ENCODE measurements around the gene FAR2. TPM values are rescaled to one million over a fixed set of nuclear protein-coding genes. Genes with fewer than 3 reads are reported as not detected.

Gene FAR2
- total RNA-seq, 1 donor from 2014 or later = 6.9 TPM

DNA sequence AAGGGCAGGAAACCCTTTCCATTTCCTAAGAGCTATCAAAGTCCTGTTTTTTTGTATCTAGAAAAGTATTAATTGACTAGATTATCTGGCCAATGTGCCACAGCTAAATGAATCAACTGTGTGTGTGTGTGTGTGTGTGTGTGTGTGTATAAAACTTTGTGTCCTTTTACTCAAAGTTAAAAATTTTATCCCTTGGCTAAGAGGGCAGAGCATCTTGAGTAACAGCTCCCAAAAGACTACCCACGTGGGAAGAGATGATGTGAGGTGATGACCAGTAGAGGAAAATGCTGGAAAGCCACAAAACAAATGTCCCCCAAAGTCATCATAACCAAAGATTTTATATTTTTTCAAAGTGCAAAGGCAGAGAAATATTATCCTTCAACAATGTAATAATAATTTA, 90.3 kb downstream of the FAR2 start:
- no peaks in the 10 kb centered on the region for H3K27me3 Mint-ChIP-seq (ENCODE audit: unreplicated experiment)
- H3K4me1 Mint-ChIP-seq (ENCODE audit: low read depth, unreplicated experiment) = peaks cover 17% of the 10 kb centered on the region
- H3K9me3 Mint-ChIP-seq (ENCODE audit: unreplicated experiment) = no peaks in the 10 kb centered on the region
- H3K4me3 Mint-ChIP-seq (ENCODE audit: unreplicated experiment) = no peak overlapping the region
- no peaks in the 10 kb centered on the region for H3K36me3 Mint-ChIP-seq (ENCODE audit: unreplicated experiment)
- TF ChIP-seq, protein P1, sequence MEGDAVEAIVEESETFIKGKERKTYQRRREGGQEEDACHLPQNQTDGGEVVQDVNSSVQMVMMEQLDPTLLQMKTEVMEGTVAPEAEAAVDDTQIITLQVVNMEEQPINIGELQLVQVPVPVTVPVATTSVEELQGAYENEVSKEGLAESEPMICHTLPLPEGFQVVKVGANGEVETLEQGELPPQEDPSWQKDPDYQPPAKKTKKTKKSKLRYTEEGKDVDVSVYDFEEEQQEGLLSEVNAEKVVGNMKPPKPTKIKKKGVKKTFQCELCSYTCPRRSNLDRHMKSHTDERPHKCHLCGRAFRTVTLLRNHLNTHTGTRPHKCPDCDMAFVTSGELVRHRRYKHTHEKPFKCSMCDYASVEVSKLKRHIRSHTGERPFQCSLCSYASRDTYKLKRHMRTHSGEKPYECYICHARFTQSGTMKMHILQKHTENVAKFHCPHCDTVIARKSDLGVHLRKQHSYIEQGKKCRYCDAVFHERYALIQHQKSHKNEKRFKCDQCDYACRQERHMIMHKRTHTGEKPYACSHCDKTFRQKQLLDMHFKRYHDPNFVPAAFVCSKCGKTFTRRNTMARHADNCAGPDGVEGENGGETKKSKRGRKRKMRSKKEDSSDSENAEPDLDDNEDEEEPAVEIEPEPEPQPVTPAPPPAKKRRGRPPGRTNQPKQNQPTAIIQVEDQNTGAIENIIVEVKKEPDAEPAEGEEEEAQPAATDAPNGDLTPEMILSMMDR (IDR thresholded peaks at IDR 0.05; ENCODE audit: partially characterized antibody, unreplicated experiment) = no peak
- no peak overlapping the region for H3K27ac Mint-ChIP-seq (ENCODE audit: unreplicated experiment)
- no peak for DNase-seq

DNA sequence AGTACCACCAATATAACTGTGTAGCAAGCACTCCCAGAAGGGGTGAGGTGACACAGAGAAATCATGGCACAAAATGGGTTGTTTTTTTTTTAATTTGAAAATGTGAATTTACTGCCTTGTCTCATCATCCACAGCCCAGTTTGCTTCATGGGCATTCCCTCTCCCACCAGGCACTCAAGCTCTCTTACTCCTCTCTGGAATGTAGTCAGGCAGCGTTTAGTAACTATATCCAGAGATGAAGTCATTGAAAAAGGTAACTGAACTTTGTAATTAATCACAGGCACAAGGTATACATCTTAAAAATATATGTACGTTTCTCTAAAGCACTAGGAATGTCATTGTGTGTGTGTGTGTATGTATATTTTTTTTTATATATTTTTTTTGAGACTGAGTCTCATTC, 91.4 kb downstream of the FAR2 start:
- Mint-ChIP-seq H3K36me3 (ENCODE audit: unreplicated experiment) (no peaks in the 10 kb centered on the region), H3K9me3 (ENCODE audit: unreplicated experiment) (no peaks in the 10 kb centered on the region), H3K4me1 (ENCODE audit: low read depth, unreplicated experiment) (peaks cover 20% of the 10 kb centered on the region), H3K27ac (ENCODE audit: unreplicated experiment) (no peak overlapping the region), H3K4me3 (ENCODE audit: unreplicated experiment) (no peak overlapping the region), H3K27me3 (ENCODE audit: unreplicated experiment) (no peaks in the 10 kb centered on the region)
- no peak for DNase-seq
- TF ChIP-seq, protein P1 (IDR thresholded peaks at IDR 0.05; ENCODE audit: partially characterized antibody, unreplicated experiment) = no peak

DNA sequence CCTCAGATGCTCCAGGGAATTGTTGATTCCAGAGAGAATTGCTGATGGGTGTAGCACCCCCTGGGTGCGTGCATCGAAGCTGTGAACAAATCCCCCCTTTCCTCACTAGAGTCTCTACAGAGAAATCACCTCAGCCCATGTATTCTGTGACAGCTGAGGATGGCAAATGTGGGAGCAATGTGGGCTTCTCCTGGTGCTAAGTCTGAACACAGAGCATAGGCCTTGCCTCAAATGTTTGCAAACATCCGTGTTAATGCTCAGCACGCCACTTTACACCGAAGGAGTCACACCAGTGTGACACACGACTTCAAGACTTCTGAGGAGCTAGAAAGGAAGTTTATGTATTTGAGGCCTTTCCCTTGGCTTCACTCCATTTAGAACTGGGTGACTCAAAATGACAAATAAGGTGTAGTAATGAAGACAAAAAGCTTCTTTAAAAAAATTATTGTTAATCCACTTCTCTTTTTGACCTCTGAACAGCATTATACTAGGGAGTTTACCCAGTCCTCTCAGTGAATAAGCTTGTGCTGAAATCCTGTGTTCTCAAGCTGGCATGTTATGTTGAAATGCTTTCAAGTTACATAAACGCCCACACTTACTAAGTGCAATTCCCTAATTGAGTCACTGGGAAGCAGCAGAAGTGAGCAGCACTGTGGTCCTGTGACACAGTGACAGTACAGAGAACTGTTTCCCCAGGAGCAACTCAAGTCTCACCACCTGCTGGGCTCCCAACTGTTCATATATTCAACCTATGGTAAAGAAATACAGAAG, 92.9 kb downstream of the FAR2 start:
- Mint-ChIP-seq H3K36me3 (ENCODE audit: unreplicated experiment) (no peaks in the 10 kb centered on the region), H3K27me3 (ENCODE audit: unreplicated experiment) (no peaks in the 10 kb centered on the region), H3K4me3 (ENCODE audit: unreplicated experiment) (no peak overlapping the region), H3K27ac (ENCODE audit: unreplicated experiment) (peak overlapping the region; percentile 1), H3K4me1 (ENCODE audit: low read depth, unreplicated experiment) (peaks cover 20% of the 10 kb centered on the region), H3K9me3 (ENCODE audit: unreplicated experiment) (peaks cover 2% of the 10 kb centered on the region)
- DNase-seq = no peak
- TF ChIP-seq, protein P1 (IDR thresholded peaks at IDR 0.05; ENCODE audit: partially characterized antibody, unreplicated experiment) = no peak

DNA sequence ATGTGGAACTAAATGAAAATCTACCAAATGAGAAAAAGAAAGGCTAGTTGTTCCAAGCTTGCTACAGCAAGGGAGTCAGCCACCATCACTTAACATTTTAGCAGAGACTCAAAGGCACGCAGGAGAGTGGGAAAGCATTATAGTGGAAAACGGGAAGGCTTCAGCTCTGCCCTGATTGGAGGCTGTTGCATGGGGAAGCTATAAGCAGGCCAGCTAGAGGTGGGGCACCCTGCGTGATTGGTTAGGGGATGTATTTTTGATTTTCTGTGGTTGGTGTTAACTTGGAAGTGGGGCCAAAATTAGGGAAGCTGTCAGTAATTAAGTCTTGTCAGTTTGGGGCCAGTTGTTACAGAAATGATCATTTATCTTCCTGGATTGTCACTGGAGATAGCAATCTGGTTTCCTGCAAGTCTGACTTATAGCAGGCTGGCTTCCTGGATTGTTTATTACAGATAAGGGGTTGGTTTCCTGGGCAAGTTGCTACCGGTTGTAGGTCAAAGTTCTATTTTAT, 93.9 kb downstream of the FAR2 start:
- no peaks in the 10 kb centered on the region for H3K27me3 Mint-ChIP-seq (ENCODE audit: unreplicated experiment)
- TF ChIP-seq, protein P1 (IDR thresholded peaks at IDR 0.05; ENCODE audit: partially characterized antibody, unreplicated experiment) = no peak
- no peaks in the 10 kb centered on the region for H3K36me3 Mint-ChIP-seq (ENCODE audit: unreplicated experiment)
- peaks cover 20% of the 10 kb centered on the region for H3K4me1 Mint-ChIP-seq (ENCODE audit: low read depth, unreplicated experiment)
- no peak overlapping the region for H3K4me3 Mint-ChIP-seq (ENCODE audit: unreplicated experiment)
- H3K9me3 Mint-ChIP-seq (ENCODE audit: unreplicated experiment) = peaks cover 2% of the 10 kb centered on the region
- DNase-seq = no peak
- H3K27ac Mint-ChIP-seq (ENCODE audit: unreplicated experiment) = no peak overlapping the region

DNA sequence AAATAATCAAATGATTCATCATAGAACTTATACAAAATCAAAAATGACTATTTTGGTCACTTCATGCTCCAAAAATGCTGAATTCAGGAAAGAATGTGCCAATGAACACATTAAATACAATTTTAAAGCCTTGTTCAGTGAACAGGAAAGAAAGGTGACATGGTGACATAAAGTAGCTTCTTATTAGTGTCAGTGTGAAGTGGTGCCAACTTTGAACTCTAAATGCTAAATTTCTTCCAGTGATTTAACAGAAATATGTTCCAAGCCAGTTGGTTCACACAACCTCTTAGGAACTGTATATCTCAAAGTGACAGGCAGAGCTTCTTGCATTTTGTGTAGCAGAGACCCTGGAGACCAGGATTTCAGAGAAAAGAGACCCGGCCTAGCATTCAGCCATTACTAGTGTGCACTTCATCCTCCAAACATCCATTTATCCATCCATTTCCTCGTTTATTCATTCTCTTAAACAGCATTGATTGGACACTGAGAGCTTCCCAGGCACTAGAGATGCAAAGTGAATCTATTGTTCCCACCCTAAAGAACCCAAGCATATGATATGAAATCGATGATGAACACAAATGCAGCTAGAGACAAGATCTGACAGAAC, 95.2 kb downstream of the FAR2 start:
- Mint-ChIP-seq H3K9me3 (ENCODE audit: unreplicated experiment) (peaks cover 2% of the 10 kb centered on the region), H3K27ac (ENCODE audit: unreplicated experiment) (peak overlapping the region; percentile 40), H3K4me3 (ENCODE audit: unreplicated experiment) (no peak overlapping the region), H3K4me1 (ENCODE audit: low read depth, unreplicated experiment) (peaks cover 20% of the 10 kb centered on the region), H3K27me3 (ENCODE audit: unreplicated experiment) (no peaks in the 10 kb centered on the region), H3K36me3 (ENCODE audit: unreplicated experiment) (no peaks in the 10 kb centered on the region)
- no peak for DNase-seq
- TF ChIP-seq, protein P1 (IDR thresholded peaks at IDR 0.05; ENCODE audit: partially characterized antibody, unreplicated experiment) = no peak
